A673 (cell line): ENCODE data around the gene PYM1. TPM values are rescaled to one million over a fixed set of nuclear protein-coding genes. Genes with fewer than 3 reads are reported as not detected.

Experiments
- BruUV-seq: library from RNA; stranded (reverse); fragments of 400-500 nt; replicated peaks from 2 replicates; lab custom pipeline; 2021; lab: Mats Ljungman, UMichigan
- CTCF ChIA-PET: fragments of 300-600 bp; sonication (Branson Sonifier 250); formaldehyde crosslinking; loops from one replicate; lab custom pipeline; 2022; ENCODE audit warnings: antibody characterized with exemption; lab: Charles Lee
- POLR2A ChIA-PET: fragments of 300-600 bp; sonication (Branson Sonifier 250); formaldehyde crosslinking; loops from one replicate; lab custom pipeline; 2022; ENCODE audit warnings: antibody characterized with exemption; ENCODE audit not compliant: low non-redundant PET; lab: Charles Lee
- DNase-seq: peaks from one replicate; pipeline ENCODE4 v3.0.0-alpha.2; 2015; ENCODE audit warnings: low spot score
- H3K27ac ChIP-seq: fragments of 200-600 bp; sonication (generic); 2 replicates; pipeline ENCODE4 v1.5.1; 2016; ENCODE audit warnings: mixed run types, low read depth, mild to moderate bottlenecking, mixed read lengths, antibody characterized with exemption, low read length; ENCODE audit not compliant: poor library complexity, severe bottlenecking
- H3K27me3 ChIP-seq: fragments of 200-600 bp; sonication (generic); replicated peaks from 2 replicates; pipeline ENCODE4 v1.6.1; 2017; ENCODE audit warnings: mixed run types, low read depth, mild to moderate bottlenecking, mixed read lengths, antibody characterized with exemption, low read length; ENCODE audit not compliant: insufficient read depth, poor library complexity
- H3K36me3 ChIP-seq: fragments of 200-600 bp; sonication (generic); 2 replicates; pipeline ENCODE4 v1.6.1; 2016; ENCODE audit warnings: mixed run types, mild to moderate bottlenecking, mixed read lengths, antibody characterized with exemption, low read length; ENCODE audit not compliant: insufficient read depth, poor library complexity, severe bottlenecking
- H3K4me1 ChIP-seq: fragments of 200-600 bp; sonication (generic); 2 replicates; pipeline ENCODE4 v1.6.1; 2017; ENCODE audit warnings: mixed run types, mild to moderate bottlenecking, mixed read lengths, antibody characterized with exemption, low read length; ENCODE audit not compliant: insufficient read depth, poor library complexity, severe bottlenecking
- H3K4me3 ChIP-seq: fragments of 200-600 bp; sonication (generic); 2 replicates; pipeline ENCODE4 v1.5.1; 2016; ENCODE audit warnings: low read depth, mixed run types, mild to moderate bottlenecking, mixed read lengths, low read length; ENCODE audit not compliant: poor library complexity, severe bottlenecking
- H3K9me3 ChIP-seq: fragments of 200-600 bp; sonication (generic); 2 replicates; pipeline ENCODE4 v1.6.1; 2016; ENCODE audit warnings: mixed run types, low read depth, mild to moderate bottlenecking, mixed read lengths, antibody characterized with exemption, low read length; ENCODE audit not compliant: poor library complexity, severe bottlenecking
- EZH2 ChIP-seq: fragments of 200-600 bp; sonication (generic); IDR thresholded peaks from 2 replicates; pipeline ENCODE4 v1.6.1; 2017; ENCODE audit warnings: borderline replicate concordance, low read depth, mild to moderate bottlenecking, mixed read lengths, antibody characterized with exemption, low read length; ENCODE audit not compliant: poor library complexity, severe bottlenecking
- intact Hi-C: fragments of 100-400 bp; cut with micrococcal nuclease; formaldehyde crosslinking; loops from one replicate; pipeline ENCODE4 v1.10.0; 2022; ENCODE audit not compliant: unreplicated experiment
- total RNA-seq: library from RNA; stranded (reverse); gene quantifications from 2 replicates; pipeline ENCODE4 v1.2.3, GENCODE V29; 2021
- TF ChIP-seq, protein P1 (sequence below): fragments of 300-800, 200-600 bp; sonication (generic); conservative IDR thresholded peaks from 2 replicates; pipeline ENCODE4 v1.5.1; 2017; ENCODE audit warnings: low read depth, mild to moderate bottlenecking, antibody characterized with exemption, low read length, moderate library complexity, mixed read lengths

Gene PYM1
- total RNA-seq, 1 experiment from 2014 or later = 24.6 TPM

DNA sequence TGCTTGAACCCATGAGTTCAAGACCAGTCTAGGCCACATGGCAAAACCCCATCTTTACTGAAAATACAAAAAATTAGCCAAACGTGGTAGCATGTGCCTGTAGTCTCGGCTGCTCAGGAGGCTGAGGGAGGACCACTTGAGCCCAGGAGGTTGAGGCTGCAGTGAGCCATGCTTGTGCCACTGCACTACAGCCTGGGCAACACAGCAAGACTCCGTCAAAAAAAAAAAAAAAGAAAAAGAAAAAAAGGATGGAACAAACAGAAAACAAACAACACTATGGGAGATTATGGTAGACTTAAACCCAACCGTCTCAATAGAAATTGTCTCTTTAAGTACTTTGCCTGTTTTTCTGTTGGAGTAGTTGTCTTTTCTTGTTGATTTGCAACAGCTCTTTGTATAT, 36.4 kb downstream of the PYM1 start:
- no peak for DNase-seq
- Histone ChIP-seq H3K36me3 (no peaks in the 10 kb centered on the region), H3K4me3 (no peak overlapping the region), H3K27ac (no peak overlapping the region), H3K4me1 (no peaks in the 10 kb centered on the region), H3K9me3 (no peaks in the 10 kb centered on the region), H3K27me3 (no peaks in the 10 kb centered on the region)
- TF ChIP-seq, protein P1, sequence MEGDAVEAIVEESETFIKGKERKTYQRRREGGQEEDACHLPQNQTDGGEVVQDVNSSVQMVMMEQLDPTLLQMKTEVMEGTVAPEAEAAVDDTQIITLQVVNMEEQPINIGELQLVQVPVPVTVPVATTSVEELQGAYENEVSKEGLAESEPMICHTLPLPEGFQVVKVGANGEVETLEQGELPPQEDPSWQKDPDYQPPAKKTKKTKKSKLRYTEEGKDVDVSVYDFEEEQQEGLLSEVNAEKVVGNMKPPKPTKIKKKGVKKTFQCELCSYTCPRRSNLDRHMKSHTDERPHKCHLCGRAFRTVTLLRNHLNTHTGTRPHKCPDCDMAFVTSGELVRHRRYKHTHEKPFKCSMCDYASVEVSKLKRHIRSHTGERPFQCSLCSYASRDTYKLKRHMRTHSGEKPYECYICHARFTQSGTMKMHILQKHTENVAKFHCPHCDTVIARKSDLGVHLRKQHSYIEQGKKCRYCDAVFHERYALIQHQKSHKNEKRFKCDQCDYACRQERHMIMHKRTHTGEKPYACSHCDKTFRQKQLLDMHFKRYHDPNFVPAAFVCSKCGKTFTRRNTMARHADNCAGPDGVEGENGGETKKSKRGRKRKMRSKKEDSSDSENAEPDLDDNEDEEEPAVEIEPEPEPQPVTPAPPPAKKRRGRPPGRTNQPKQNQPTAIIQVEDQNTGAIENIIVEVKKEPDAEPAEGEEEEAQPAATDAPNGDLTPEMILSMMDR = no peak
- TF ChIP-seq EZH2 = no peak
- ChIA-PET CTCF (no interaction called here), POLR2A (no interaction called here)
- no TSS peak for BruUV-seq
- intact Hi-C loops = no loop called here

DNA sequence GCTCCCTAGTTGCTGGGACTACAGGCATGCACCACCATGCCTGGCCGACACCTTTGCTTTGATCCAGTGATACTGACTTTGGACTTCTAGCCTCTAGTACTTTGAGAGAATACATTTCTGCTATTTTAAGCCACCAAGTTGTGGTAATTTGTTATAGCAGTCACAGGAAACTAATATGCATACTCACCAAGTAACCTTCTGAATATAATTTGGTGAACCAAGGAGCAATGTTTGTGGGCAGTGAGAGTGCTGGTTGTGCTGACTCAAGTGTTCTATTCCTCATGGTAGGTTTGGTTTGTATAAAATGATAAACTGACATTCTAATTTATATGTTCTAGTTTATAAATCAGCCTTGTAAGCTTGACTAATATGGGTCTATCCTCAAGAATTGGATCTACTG, 42.6 kb downstream of the PYM1 start:
- intact Hi-C loops = no loop called here
- DNase-seq = no peak
- ChIA-PET POLR2A (no interaction called here), CTCF (no interaction called here)
- Histone ChIP-seq H3K4me3 (no peak overlapping the region), H3K36me3 (no peaks in the 10 kb centered on the region), H3K4me1 (no peaks in the 10 kb centered on the region), H3K27ac (no peak overlapping the region), H3K9me3 (no peaks in the 10 kb centered on the region), H3K27me3 (no peaks in the 10 kb centered on the region)
- TF ChIP-seq EZH2 = no peak
- TF ChIP-seq, protein P1 = no peak
- no TSS peak for BruUV-seq

DNA sequence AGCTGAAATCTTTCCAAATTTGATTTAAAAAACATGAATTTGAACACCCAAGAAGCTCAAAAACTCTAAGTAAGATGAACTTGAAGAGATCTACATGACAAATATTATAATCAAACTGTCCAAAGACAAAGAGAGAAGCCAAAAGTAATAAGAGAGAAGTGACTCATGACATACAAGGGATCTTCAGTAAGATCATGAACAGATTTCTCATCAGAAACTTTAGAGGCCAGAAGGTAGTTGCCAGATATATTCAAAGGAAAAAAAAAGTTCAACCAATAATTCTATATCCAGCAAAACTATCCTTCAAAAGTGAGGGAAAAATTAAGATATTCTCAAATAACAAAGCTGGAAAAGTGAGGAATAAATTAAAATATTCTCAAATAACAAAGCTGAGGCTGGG, 49.9 kb downstream of the PYM1 start:
- CTCF ChIA-PET = interaction anchor here (0.6 kb wide), 1 partner anchor 26 kb away, joined by 3 read pairs; no protein-coding TSS in a partner anchor
- no peak overlapping the region for H3K4me3 ChIP-seq
- no peak for DNase-seq
- intact Hi-C loops = no loop called here
- no peaks in the 10 kb centered on the region for H3K4me1 ChIP-seq
- peaks cover 3% of the 10 kb centered on the region for H3K9me3 ChIP-seq
- no peaks in the 10 kb centered on the region for H3K36me3 ChIP-seq
- no TSS peak for BruUV-seq
- no peak for TF ChIP-seq EZH2
- TF ChIP-seq, protein P1 = no peak
- no peaks in the 10 kb centered on the region for H3K27me3 ChIP-seq
- POLR2A ChIA-PET = no interaction called here
- H3K27ac ChIP-seq = no peak overlapping the region
